Keratinocyte (primary cell): Measurements from ENCODE around the gene NNAT. TPM values are rescaled to one million over a fixed set of nuclear protein-coding genes. Genes with fewer than 3 reads are reported as not detected.
A peak's percentile ranks its signal among the peaks of the same experiment; 100 is the strongest.

Source experiments
- DNase-seq: peaks from one replicate; pipeline ENCODE4 v3.0.0-alpha.2; 2011; ENCODE audit warnings: low read depth, missing footprints, low spot score
- FAIRE-seq: peaks from 2 replicates; lab custom pipeline; 2011; peaks lifted over from hg19 to GRCh38; lab: Jason Lieb, UNC
- H2AFZ ChIP-seq: 2 replicates; pipeline ENCODE4 v1.6.0; 2012; ENCODE audit warnings: low read length, control low read depth, inconsistent platforms; ENCODE audit not compliant: control insufficient read depth
- H3K27ac ChIP-seq: 2 replicates; pipeline ENCODE4 v1.5.1; 2011; ENCODE audit warnings: low read length; ENCODE audit not compliant: control insufficient read depth, insufficient read depth
- H3K27me3 ChIP-seq: 3 replicates; pipeline ENCODE4 v1.6.0; 2011; ENCODE audit warnings: low read length; ENCODE audit not compliant: control insufficient read depth, insufficient read depth; ENCODE audit errors: extremely low read depth
- H3K36me3 ChIP-seq, 2 experiments: 2 replicates in 1 of 2; 3 replicates in 1 of 2; pipeline ENCODE4 v1.5.1; 2011; ENCODE audit warnings: low read length in 2 of 2, mild to moderate bottlenecking in 1 of 2; ENCODE audit not compliant: control insufficient read depth in 2 of 2, insufficient read depth in 2 of 2; ENCODE audit errors: extremely low read depth in 1 of 2
- H3K4me1 ChIP-seq: 3 replicates; pipeline ENCODE4 v1.5.1; 2011; ENCODE audit warnings: low read length; ENCODE audit not compliant: control insufficient read depth, insufficient read depth; ENCODE audit errors: extremely low read depth
- H3K4me2 ChIP-seq: 3 replicates; pipeline ENCODE4 v1.6.0; 2011; ENCODE audit warnings: low read depth, low read length; ENCODE audit not compliant: control insufficient read depth, insufficient read depth; ENCODE audit errors: extremely low read depth
- H3K4me3 ChIP-seq, 3 experiments: fragments of 200-600 bp in 1 of 3; sonication (generic) in 1 of 3; 2 replicates in 2 of 3; 3 replicates in 1 of 3; pipeline ENCODE4 v1.5.1; 2011 to 2016; ENCODE audit warnings: low read length in 3 of 3, mild to moderate bottlenecking in 3 of 3, control low read depth in 2 of 3, inconsistent platforms in 1 of 3, low read depth in 1 of 3, mixed read lengths in 1 of 3, mixed run types in 1 of 3, moderate library complexity in 1 of 3; ENCODE audit not compliant: control insufficient read depth in 2 of 3, insufficient read depth in 2 of 3; ENCODE audit errors: extremely low read depth in 1 of 3
- H3K79me2 ChIP-seq: 2 replicates; pipeline ENCODE4 v1.6.0; 2012; ENCODE audit warnings: low read length; ENCODE audit not compliant: control insufficient read depth, insufficient read depth
- H3K9ac ChIP-seq: 3 replicates; pipeline ENCODE4 v1.6.0; 2011; ENCODE audit warnings: low read length; ENCODE audit not compliant: control insufficient read depth, insufficient read depth; ENCODE audit errors: extremely low read depth
- H3K9me1 ChIP-seq: 3 replicates; pipeline ENCODE4 v1.6.0; 2011; ENCODE audit warnings: low read length; ENCODE audit not compliant: control insufficient read depth, insufficient read depth; ENCODE audit errors: extremely low read depth
- H3K9me3 ChIP-seq: 2 replicates; pipeline ENCODE4 v1.5.1; 2012; ENCODE audit warnings: low read depth, low read length; ENCODE audit not compliant: control insufficient read depth
- H4K20me1 ChIP-seq: 3 replicates; pipeline ENCODE4 v1.6.0; 2011; ENCODE audit warnings: low read length; ENCODE audit not compliant: control insufficient read depth, insufficient read depth; ENCODE audit errors: extremely low read depth
- CTCF ChIP-seq, 3 experiments: IDR thresholded peaks in 1 of 3; conservative IDR thresholded peaks in 1 of 3; optimal IDR thresholded peaks in 1 of 3; 2 replicates in 2 of 3; 3 replicates in 1 of 3; pipeline versions ENCODE3 to v1.5.1; 2011; ENCODE audit warnings: low read length in 3 of 3, mild to moderate bottlenecking in 3 of 3, moderate library complexity in 2 of 3, control low read depth in 1 of 3, inconsistent platforms in 1 of 3; ENCODE audit not compliant: insufficient read depth in 2 of 3; ENCODE audit errors: extremely low read depth in 1 of 3
- EZH2 ChIP-seq: IDR thresholded peaks from one replicate; pipeline ENCODE4 v1.6.1; 2012; ENCODE audit warnings: inconsistent platforms, mild to moderate bottlenecking, low read length, moderate library complexity
- dilution Hi-C: fragments of 300-500 bp; cut with MboI; formaldehyde crosslinking; loops from one replicate; pipeline ENCODE4 v1.7.0; 2020; ENCODE audit warnings: low sequenced_read_pairs; ENCODE audit not compliant: extremely low pct_ligation_motif_present
- polyA plus RNA-seq, 5 experiments: library from polyadenylated mRNA; depleted of rRNA in 3 of 5; stranded (reverse) in 3 of 5; stranded (forward) in 1 of 5; unstranded in 1 of 5; fragments of >200 nt; gene quantifications; 1 replicate in 1 of 5; 2 replicates in 3 of 5; 3 replicates in 1 of 5; pipeline versions ENCODE4 v1.2.1 to v1.2.3, GENCODE V29; 2011 to 2012; ENCODE audit warnings: missing spikeins in 2 of 5, low read depth in 1 of 5, low replicate concordance in 1 of 5

The NNAT gene
- polyA plus RNA-seq, 1 donor (not counting 4 experiments of a cell fraction or from before 2014, with no cell fraction given) = 0.79 TPM

GRCh38 chr20:37528446-37529213 lies 7.6 kb downstream of the NNAT start:
- Histone ChIP-seq H4K20me1 (peaks cover 22% of the 10 kb centered on the region), H3K9ac (peak overlapping the region; percentile 94), H3K4me2 (peak overlapping the region; percentile 92), H3K79me2 (peaks cover 35% of the 10 kb centered on the region), H2AFZ (peak overlapping the region; percentile 86), H3K27ac (peak overlapping the region; percentile 98), H3K9me1 (peaks cover 9% of the 10 kb centered on the region), H3K27me3 (no peaks in the 10 kb centered on the region), H3K9me3 (no peaks in the 10 kb centered on the region), H3K4me3 (peak overlapping the region; percentile 88 to 94 (median 92)), H3K36me3 (peaks cover 0 to 7% of the 10 kb centered on the region in 2 experiments), H3K4me1 (peaks cover 34% of the 10 kb centered on the region)
- FAIRE-seq = no peak
- TF ChIP-seq EZH2 (no peak), CTCF (optimal IDR thresholded peaks at IDR 0.05 in 1 of 3, IDR thresholded peaks at IDR 0.05 in 1 of 3, conservative IDR thresholded peaks at IDR 0.05 in 1 of 3; ENCODE audit: extremely low read depth in 1 of 3, insufficient read depth in 2 of 3, low read length in 3 of 3) (no peak)
- DNase-seq = no peak
- dilution Hi-C loops = no loop called here

DNA sequence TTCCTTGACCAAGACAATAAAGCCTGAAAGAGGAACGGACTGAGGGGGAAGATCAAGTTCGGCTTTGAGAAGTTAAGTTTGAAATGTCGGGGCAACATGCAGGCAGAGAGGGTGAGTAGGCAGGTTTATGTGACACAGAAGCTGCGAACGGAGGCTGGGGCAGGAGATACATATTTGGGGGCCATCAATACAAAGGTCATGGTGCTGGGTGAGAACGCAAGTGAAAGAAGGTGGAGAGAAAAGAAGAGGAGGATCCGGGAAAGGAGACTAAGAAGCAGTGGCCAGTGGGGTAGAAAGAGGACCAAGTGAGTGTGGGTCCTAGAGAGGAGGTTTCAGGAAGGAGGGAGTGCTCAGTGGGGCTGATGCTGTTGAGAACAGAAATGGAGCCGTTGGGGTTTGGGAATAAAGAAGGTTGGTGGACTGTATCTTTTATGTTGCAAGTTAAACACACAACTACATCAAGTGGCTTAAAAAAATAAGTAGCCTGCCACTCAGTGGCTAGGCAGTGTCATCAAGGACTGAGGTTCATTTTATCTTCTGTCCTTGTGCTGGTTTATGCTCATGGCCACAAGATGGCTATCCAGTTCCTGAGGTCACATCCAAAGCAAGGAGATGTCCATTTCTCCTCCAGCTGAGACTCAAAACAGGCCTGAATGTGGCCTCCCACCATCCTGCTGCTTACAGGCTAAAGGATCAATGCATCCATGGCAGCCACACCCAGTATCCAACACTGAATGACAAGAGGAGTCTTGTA lies 8.3 kb downstream of the NNAT start:
- Histone ChIP-seq H3K27me3 (no peaks in the 10 kb centered on the region), H3K79me2 (peaks cover 28% of the 10 kb centered on the region), H3K36me3 (peaks cover 0 to under 1% of the 10 kb centered on the region in 2 experiments), H3K9me3 (no peaks in the 10 kb centered on the region), H3K4me3 (no peak overlapping the region), H3K27ac (no peak overlapping the region), H3K9ac (no peak overlapping the region), H3K4me1 (peaks cover 26% of the 10 kb centered on the region), H3K4me2 (peak overlapping the region; percentile 92), H3K9me1 (peaks cover 2% of the 10 kb centered on the region), H2AFZ (no peak overlapping the region), H4K20me1 (peaks cover 15% of the 10 kb centered on the region)
- peak in 1 of 3 experiments; percentile 18 for TF ChIP-seq CTCF (optimal IDR thresholded peaks at IDR 0.05 in 1 of 3, IDR thresholded peaks at IDR 0.05 in 1 of 3, conservative IDR thresholded peaks at IDR 0.05 in 1 of 3; ENCODE audit: extremely low read depth in 1 of 3, insufficient read depth in 2 of 3, low read length in 3 of 3)
- no peak for TF ChIP-seq EZH2
- no peak for DNase-seq
- FAIRE-seq = no peak
- dilution Hi-C loops = no loop called here
